ENCODE measurements around the gene MARCHF3. TPM values are rescaled to one million over a fixed set of nuclear protein-coding genes. Genes with fewer than 3 reads are reported as not detected.

The MARCHF3 gene
- total and polyA plus RNA-seq, 2 donors (not counting 3 experiments of a cell fraction or from before 2014, with no cell fraction given) = 31.9 to 35.0 TPM

GRCh38 chr5:126918615-126918957 is 111.8 kb downstream of the MARCHF3 start:
- CTCF ChIA-PET = interaction anchor here (0.6 to 0.9 kb wide), 2 partner anchors 9 to 1623 kb away, joined by 3 read pairs; no protein-coding TSS in a partner anchor
- POLR2A ChIA-PET = no interaction called here
- intact Hi-C loops (cut with micrococcal nuclease) (loop anchor here (5.0 kb wide), 1 partner anchor 94 kb away; no protein-coding TSS in a partner anchor), dilution Hi-C loops (cut with MboI; ENCODE audit: extremely low pct_ligation_motif_present, low sequenced_read_pairs) (no loop called here)
- H3K9me1 ChIP-seq (replicated peaks; ENCODE audit: control insufficient read depth, extremely low read depth, insufficient read depth, low read length) = no peaks in the 10 kb centered on the region
- H3K79me2 ChIP-seq (ENCODE audit: control insufficient read depth, insufficient read depth, low read length) = peaks cover 17% of the 10 kb centered on the region
- no peaks in the 10 kb centered on the region for H4K20me1 ChIP-seq (replicated peaks; ENCODE audit: control insufficient read depth, extremely low read depth, insufficient read depth, low read length)
- H3K4me3 ChIP-seq (replicated peaks in 1 of 3; ENCODE audit: insufficient read depth in 1 of 3, low read depth in 1 of 3, low read length in 3 of 3) = no peak overlapping the region
- H3K4me2 ChIP-seq (ENCODE audit: insufficient read depth, low read length) = no peak overlapping the region
- BruUV-seq (replicated peaks) = no TSS peak
- peaks cover 0 to 8% of the 10 kb centered on the region in 2 experiments for H3K36me3 ChIP-seq (ENCODE audit: control insufficient read depth in 2 of 2, extremely low read depth in 1 of 2, insufficient read depth in 2 of 2, low read length in 2 of 2)
- H3K9ac ChIP-seq (replicated peaks; ENCODE audit: extremely low read depth, insufficient read depth, low read length) = peak overlapping the region; percentile 39
- no peaks in the 10 kb centered on the region for H3K9me3 ChIP-seq (replicated peaks; ENCODE audit: control insufficient read depth, insufficient read depth, low read length)
- no peaks in the 10 kb centered on the region for H3K27me3 ChIP-seq (ENCODE audit: control insufficient read depth in 2 of 2, insufficient read depth in 2 of 2, low read length in 2 of 2)
- DNase-seq (ENCODE audit: low read depth, low spot score) = peak; percentile 6
- H2AFZ ChIP-seq (ENCODE audit: low read depth, low read length) = no peak overlapping the region
- FAIRE-seq = no peak
- TF ChIP-seq FOS (IDR thresholded peaks at IDR 0.05; ENCODE audit: borderline replicate concordance, insufficient read depth, low read length) (peak; percentile 54), POLR2A (IDR thresholded peaks at IDR 0.05; ENCODE audit: low read depth, low read length) (no peak), GATA2 (IDR thresholded peaks at IDR 0.05; ENCODE audit: insufficient read depth, insufficient read length, low read depth, low read length) (no peak), MAX (IDR thresholded peaks at IDR 0.05; ENCODE audit: insufficient read depth, insufficient read length) (no peak), CTCF (IDR thresholded peaks at IDR 0.05; ENCODE audit: extremely low read depth in 1 of 2, insufficient read depth in 1 of 2, low read depth in 1 of 2, low read length in 2 of 2) (no peak)
- H3K4me1 ChIP-seq (ENCODE audit: control insufficient read depth, extremely low read depth, insufficient read depth, low read length) = peaks cover 21% of the 10 kb centered on the region
- peak overlapping the region; percentile 77 for H3K27ac ChIP-seq (ENCODE audit: insufficient read depth, low read depth, low read length)

Measured in endothelial cell of umbilical vein (primary cell).